HepG2 (cell line): ENCODE results near the gene TRAPPC5. TPM values are rescaled to one million over a fixed set of nuclear protein-coding genes. Genes with fewer than 3 reads are reported as not detected.
A peak's percentile ranks its signal among the peaks of the same experiment; 100 is the strongest.

Experiments
- ATAC-seq: fragments of 200-7000 bp; cut with Tn5 transposase; 3 replicates; pipeline ENCODE4 v1.9.1; 2020; ENCODE audit warnings: mild to moderate bottlenecking, moderate library complexity
- BruUV-seq: library from RNA; stranded (reverse); fragments of 400-500 nt; replicated peaks from 2 replicates; lab custom pipeline; 2021; lab: Mats Ljungman, UMichigan
- CTCF ChIA-PET: fragments of 300-600 bp; formaldehyde crosslinking; extraction: SDS; loops from one replicate; lab custom pipeline; 2021; ENCODE audit warnings: low total read pairs, inconsistent platforms, low intra/inter-chr PET ratio; lab: Yijun Ruan, JAX
- POLR2A ChIA-PET: fragments of 350-600 bp; sonication (Branson Sonifier 250); formaldehyde crosslinking; loops from one replicate; lab custom pipeline; 2020; ENCODE audit warnings: antibody characterized with exemption, inconsistent platforms; lab: Yijun Ruan, JAX
- DNase-seq: peaks from one replicate; pipeline ENCODE4 v3.0.0-alpha.2; 2015; ENCODE audit warnings: low spot score
- FAIRE-seq: peaks from 3 replicates; lab custom pipeline; 2011; peaks lifted over from hg19 to GRCh38; lab: Jason Lieb, UNC
- H2AFZ ChIP-seq: one replicate; pipeline ENCODE4 v1.6.1; 2011; ENCODE audit warnings: low read length, inconsistent platforms
- H3K27ac ChIP-seq: fragments of 300-600 bp; 3 replicates; pipeline ENCODE4 v1.8.0; 2011; ENCODE audit warnings: mixed run types, mild to moderate bottlenecking, mixed read lengths, low read length, inconsistent platforms; ENCODE audit not compliant: insufficient read depth; ENCODE audit errors: extremely low read length
- H3K27me3 ChIP-seq, 2 experiments: fragments of 200-600 bp in 1 of 2; 2 replicates in 1 of 2; 3 replicates in 1 of 2; pipeline versions ENCODE4 v1.6.0 to v1.8.0; 2011; ENCODE audit warnings: low read length in 2 of 2, mild to moderate bottlenecking in 2 of 2, moderate library complexity in 2 of 2, inconsistent platforms in 1 of 2; ENCODE audit not compliant: insufficient read depth in 2 of 2, control insufficient read depth in 1 of 2
- H3K36me3 ChIP-seq, 2 experiments: fragments of 200-600 bp in 1 of 2; replicated peaks in 1 of 2; 2 replicates in 1 of 2; 3 replicates in 1 of 2; pipeline versions ENCODE4 v1.5.1 to v1.8.0; 2011; ENCODE audit warnings: low read length in 2 of 2, inconsistent platforms in 1 of 2; ENCODE audit not compliant: insufficient read depth in 2 of 2, control insufficient read depth in 1 of 2
- H3K4me1 ChIP-seq: 2 replicates; pipeline ENCODE4 v1.5.1; 2012; ENCODE audit warnings: low read length, inconsistent platforms; ENCODE audit not compliant: insufficient read depth
- H3K4me2 ChIP-seq: 2 replicates; pipeline ENCODE4 v1.6.0; 2011; ENCODE audit warnings: low read depth, low read length, inconsistent platforms
- H3K4me3 ChIP-seq, 3 experiments: fragments of 200-600 bp in 1 of 3; sonication (generic), shearing (Covaris generic) in 1 of 3; replicated peaks in 1 of 3; 2 replicates each; pipeline ENCODE4 v1.5.1; 2011 to 2016; ENCODE audit warnings: low read length in 3 of 3, inconsistent platforms in 2 of 3, low read depth in 2 of 3, mild to moderate bottlenecking in 2 of 3, control low read depth in 1 of 3, mixed read lengths in 1 of 3; ENCODE audit not compliant: insufficient read depth in 1 of 3
- H3K79me2 ChIP-seq: one replicate; pipeline ENCODE4 v1.6.1; 2011; ENCODE audit warnings: low read length, inconsistent platforms; ENCODE audit not compliant: insufficient read depth
- H3K9ac ChIP-seq: 2 replicates; pipeline ENCODE4 v1.6.0; 2011; ENCODE audit warnings: mild to moderate bottlenecking, low read depth, low read length, inconsistent platforms; ENCODE audit not compliant: insufficient read depth
- H3K9me3 ChIP-seq: 2 replicates; pipeline ENCODE4 v1.5.1; 2012; ENCODE audit warnings: mild to moderate bottlenecking, low read length
- H4K20me1 ChIP-seq: 2 replicates; pipeline ENCODE4 v1.6.0; 2011; ENCODE audit warnings: inconsistent platforms, mild to moderate bottlenecking, low read length, moderate library complexity; ENCODE audit not compliant: insufficient read depth
- AGO2 ChIP-seq: fragments of 200-400 bp; formaldehyde crosslinking; optimal IDR thresholded peaks from 2 replicates; pipeline ENCODE3; 2017; ENCODE audit warnings: mild to moderate bottlenecking, low read depth, low read length, moderate library complexity
- GZF1 ChIP-seq: sonication (generic); formaldehyde crosslinking; IDR thresholded peaks from 2 replicates; pipeline ENCODE4 v1.5.1; 2020; ENCODE audit warnings: mild to moderate bottlenecking, missing genetic modification reagents
- MTF1 ChIP-seq: sonication (generic); formaldehyde crosslinking; IDR thresholded peaks from 2 replicates; pipeline ENCODE4 v1.5.0; 2020; ENCODE audit warnings: missing genetic modification reagents
- RBFOX2 ChIP-seq: fragments of 200-400 bp; formaldehyde crosslinking; IDR thresholded peaks from 2 replicates; pipeline ENCODE4 v1.6.1; 2017; ENCODE audit warnings: low read depth, mild to moderate bottlenecking, low read length
- SSRP1 ChIP-seq: IDR thresholded peaks from 2 replicates; pipeline ENCODE4 v1.6.1; 2016; ENCODE audit warnings: control low read depth
- ZNF792 ChIP-seq: IDR thresholded peaks from 2 replicates; pipeline ENCODE4 v1.6.1; 2016
- WGBS: methylation state at CpG from one replicate; pipeline ENCODE4 v1.1.6; 2017; ENCODE audit warnings: low lambda C conversion rate; 5-methylcytosine and 5-hydroxymethylcytosine counted together
- in situ Hi-C: cut with HindIII; loops from 2 replicates; pipeline ENCODE4 v1.10.0; 2017; ENCODE audit warnings: low pct_unique_long_range_greater_than_20kb; ENCODE audit not compliant: extremely low pct_ligation_motif_present
- intact Hi-C: fragments of 100-400 bp; cut with micrococcal nuclease; formaldehyde crosslinking; loops from one replicate; pipeline ENCODE4 v1.10.0; 2022; ENCODE audit not compliant: unreplicated experiment
- polyA plus RNA-seq, 8 experiments: library from polyadenylated mRNA; depleted of rRNA in 3 of 8; stranded (reverse) in 7 of 8; unstranded in 1 of 8; fragments of >200 nt; fragmentation: Illumina TruSeq in 4 of 8; extraction: Trizol in 4 of 8; gene quantifications; 2 replicates each; pipeline versions ENCODE4 v1.2.1 to v1.2.3, GENCODE V29; 2011 to 2016; ENCODE audit warnings: low read depth in 4 of 8, missing spikeins in 1 of 8, mixed read lengths in 1 of 8; ENCODE audit not compliant: insufficient read depth in 1 of 8
- total RNA-seq, 5 experiments: library from RNA; depleted of rRNA; stranded (reverse); fragments of >200 nt; fragmentation: Illumina TruSeq; extraction: Trizol; gene quantifications; 2 replicates each; pipeline ENCODE4 v1.2.3, GENCODE V29; 2016; ENCODE audit warnings: low read depth in 1 of 5

TRAPPC5 gene
- total and polyA plus RNA-seq, 2 of the 13 experiments (the other 11 are each of a cell fraction or from before 2014, with no cell fraction given), result 38.5 to 78.7 TPM

- 93% methylated on average over 6 of the region's 20 CpGs for WGBS
- H3K9ac ChIP-seq, result no peak overlapping the region
- no peak overlapping the region for H3K4me2 ChIP-seq
- H4K20me1 ChIP-seq, result no peaks in the 10 kb centered on the region; the same call in 1 of the 2 replicates
- H3K27me3 ChIP-seq, result no peaks in the 10 kb centered on the region
- DNase-seq (no peak), ATAC-seq (no peak), FAIRE-seq (no peak)
- no peak overlapping the region for H2AFZ ChIP-seq
- ChIA-PET POLR2A (no interaction called here), CTCF (no interaction called here)
- no peaks in the 10 kb centered on the region; a peak in 1 of 5 replicates for H3K36me3 ChIP-seq
- H3K4me1 ChIP-seq, result no peaks in the 10 kb centered on the region
- H3K27ac ChIP-seq, result no peak overlapping the region
- no peak overlapping the region for H3K4me3 ChIP-seq
- H3K9me3 ChIP-seq, result no peaks in the 10 kb centered on the region
- TF ChIP-seq MTF1 (CRISPR knock-in tag) (no peak), GZF1 (CRISPR knock-in tag) (no peak), ZNF792 (CRISPR knock-in tag) (no peak)
- no TSS peak for BruUV-seq
- in situ Hi-C loops (no loop called here), intact Hi-C loops (no loop called here)
- H3K79me2 ChIP-seq, result no peaks in the 10 kb centered on the region
Measured at GRCh38 chr19:7644550-7644877, 36.1 kb upstream of the TRAPPC5 start.

- intact Hi-C loops, result no loop called here
- FAIRE-seq, result no peak
- POLR2A ChIA-PET, result no interaction called here
Measured at GRCh38 chr19:7645163-7645562, 35.5 kb upstream of the TRAPPC5 start.

More at GRCh38 chr19:7645163-7645562, 35.5 kb upstream of the TRAPPC5 start:
- DNase-seq, result no peak
- Histone ChIP-seq H3K9ac (no peak overlapping the region), H4K20me1 (no peaks in the 10 kb centered on the region), H3K27ac (no peak overlapping the region), H3K4me3 (no peak overlapping the region), H2AFZ (no peak overlapping the region), H3K4me2 (no peak overlapping the region), H3K79me2 (no peaks in the 10 kb centered on the region), H3K36me3 (no peaks in the 10 kb centered on the region), H3K27me3 (no peaks in the 10 kb centered on the region), H3K4me1 (no peaks in the 10 kb centered on the region), H3K9me3 (no peaks in the 10 kb centered on the region)
- ATAC-seq, result no peak
- BruUV-seq, result no TSS peak
- in situ Hi-C loops, result no loop called here
- 100% methylated on average over 11 of the region's 14 CpGs for WGBS
- TF ChIP-seq SSRP1 (CRISPR knock-in tag), result no peak
- peak; percentile 72 for TF ChIP-seq AGO2
- TF ChIP-seq RBFOX2, result peak; percentile 30; the same call in 1 of the 2 replicates
- CTCF ChIA-PET, result no interaction called here
